ENCODE measurements around the gene STIM1. TPM values are rescaled to one million over a fixed set of nuclear protein-coding genes. Genes with fewer than 3 reads are reported as not detected.
"Not testable (repeated sequence)": the region's sequence is repeated elsewhere in the genome, so short reads cannot be mapped to it uniquely, and the experiment has no call there.

STIM1 gene
- total RNA-seq, 1 experiment from 2014 or later = 18.0 TPM

GRCh38 chr11:3860898-3861393 is 5.5 kb downstream of the STIM1 start:
- DNase-seq (ENCODE audit: low spot score); H3K4me3 Mint-ChIP-seq; H3K9me3 Mint-ChIP-seq; H3K36me3 Mint-ChIP-seq; ATAC-seq; H3K27ac Mint-ChIP-seq: not testable (repeated sequence)
- Mint-ChIP-seq H3K4me1 (peaks cover 58% of the 10 kb centered on the region), H3K27me3 (ENCODE audit: low read depth) (peaks cover 36% of the 10 kb centered on the region)
- CTCF ChIA-PET = interaction anchor here (0.8 to 1.8 kb wide), 3 partner anchors 10 to 20 kb away, joined by 4 to 8 read pairs (median 4); partner anchors contain the start of gene RHOG
- POLR2A ChIA-PET = interaction anchor here (0.7 kb wide), 1 partner anchor 207 kb away, joined by 3 read pairs; no protein-coding TSS in a partner anchor
- peak; percentile 44; the same call in 1 of the 2 replicates for TF ChIP-seq ZNF121 (CRISPR knock-in tag; IDR thresholded peaks at IDR 0.05)

- TF ChIP-seq USF2 (CRISPR knock-in tag; IDR thresholded peaks at IDR 0.05) (no peak), CBFB (CRISPR knock-in tag; IDR thresholded peaks at IDR 0.05; ENCODE audit: low read depth) (no peak), HMGA2 (CRISPR knock-in tag; IDR thresholded peaks at IDR 0.05) (no peak), ZNF416 (CRISPR knock-in tag; IDR thresholded peaks at IDR 0.05) (no peak), CREB1 (CRISPR knock-in tag; IDR thresholded peaks at IDR 0.05) (no peak), ZNF425 (CRISPR knock-in tag; conservative IDR thresholded peaks at IDR 0.05) (no peak)
- peaks cover 29% of the 10 kb centered on the region for H3K27me3 Mint-ChIP-seq (ENCODE audit: low read depth)
- peaks cover 55% of the 10 kb centered on the region for H3K4me1 Mint-ChIP-seq
Measured at GRCh38 chr11:3861683-3862082, 6.2 kb downstream of the STIM1 start.

GRCh38 chr11:3865388-3866193 is 10.1 kb downstream of the STIM1 start:
- no peaks in the 10 kb centered on the region for H3K36me3 Mint-ChIP-seq
- 0 out of 2 replicates have a peak overlapping the region, but pooled peaks have one; percentile 0 for H3K27ac Mint-ChIP-seq
- ChIA-PET POLR2A (interaction anchor here (0.5 to 1.6 kb wide), 3 partner anchors 22 to 160 kb away, joined by 3 to 6 read pairs (median 3); no protein-coding TSS in a partner anchor), CTCF (interaction anchor here (0.8 to 7.0 kb wide), 3 partner anchors 10 to 207 kb away, joined by 3 to 40 read pairs (median 6); partner anchors contain the start of gene STIM1)
- no peak for TF ChIP-seq ZNF425 (CRISPR knock-in tag; conservative IDR thresholded peaks at IDR 0.05)
- TF ChIP-seq IRF2 (CRISPR knock-in tag; IDR thresholded peaks at IDR 0.05; ENCODE audit: borderline replicate concordance, low read depth) = no peak
- TF ChIP-seq AFF4 (CRISPR knock-in tag; IDR thresholded peaks at IDR 0.05; ENCODE audit: borderline replicate concordance) = no peak
- TF ChIP-seq SOX15 (CRISPR knock-in tag; IDR thresholded peaks at IDR 0.05) = no peak
- TF ChIP-seq FOXJ3 (CRISPR knock-in tag; IDR thresholded peaks at IDR 0.05; ENCODE audit: borderline replicate concordance) = no peak
- TF ChIP-seq GRHL2 (CRISPR knock-in tag; IDR thresholded peaks at IDR 0.05; ENCODE audit: insufficient replicate concordance, severe bottlenecking) = no peak
- TF ChIP-seq ATF1 (CRISPR knock-in tag; IDR thresholded peaks at IDR 0.05) = no peak
- H3K4me3 Mint-ChIP-seq = no peak overlapping the region
- H3K27me3 Mint-ChIP-seq (ENCODE audit: low read depth) = peaks cover 13% of the 10 kb centered on the region
- no peak for DNase-seq (ENCODE audit: low spot score)
- peaks cover 26% of the 10 kb centered on the region for H3K4me1 Mint-ChIP-seq
- ATAC-seq = peak; percentile 35
- H3K9me3 Mint-ChIP-seq = no peaks in the 10 kb centered on the region

More at GRCh38 chr11:3861683-3862082, 6.2 kb downstream of the STIM1 start:
- ChIA-PET POLR2A (interaction anchor here (0.7 kb wide), 1 partner anchor 206 kb away, joined by 3 read pairs; no protein-coding TSS in a partner anchor), CTCF (interaction anchor here (0.6 to 1.8 kb wide), 4 partner anchors 11 to 21 kb away, joined by 3 to 8 read pairs (median 4); partner anchors contain the start of gene RHOG)
- H3K36me3 Mint-ChIP-seq = no peaks in the 10 kb centered on the region
- 0 out of 2 replicates have a peak overlapping the region, but pooled peaks have one; percentile 50 for H3K27ac Mint-ChIP-seq
- peak; percentile 27; the same call in 1 of the 2 replicates for ATAC-seq
- no peaks in the 10 kb centered on the region for H3K9me3 Mint-ChIP-seq
- H3K4me3 Mint-ChIP-seq = peak overlapping the region; percentile 34; the same call in 1 of the 2 replicates
- DNase-seq (ENCODE audit: low spot score) = no peak

Data from WTC11 (cell line).